ENCODE measurements around the gene SPNS3. TPM values are rescaled to one million over a fixed set of nuclear protein-coding genes. Genes with fewer than 3 reads are reported as not detected.

Gene SPNS3
- total and polyA plus RNA-seq, 4 donors: 0.16 to 2.3 (median 0.24) TPM

DNA sequence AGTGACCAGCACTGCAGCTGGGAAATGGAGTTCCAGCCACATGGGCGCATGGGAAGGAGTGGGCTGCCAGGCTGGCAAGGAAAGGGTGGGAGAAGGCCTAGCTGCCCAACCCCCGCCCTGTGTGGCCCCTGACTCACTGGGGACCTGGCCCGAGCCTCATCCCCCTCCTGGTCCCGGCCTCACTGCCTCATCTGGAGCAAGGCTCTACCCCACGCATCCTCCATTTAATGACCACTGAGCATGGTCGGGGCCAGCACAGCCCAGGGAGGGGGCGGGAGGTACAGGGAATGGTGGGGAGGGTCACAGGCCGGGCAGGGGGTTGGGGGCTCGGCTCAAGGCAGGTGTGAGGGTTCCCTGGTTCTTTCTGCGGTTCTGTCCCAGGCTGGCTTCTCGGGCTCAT is 81.0 kb downstream of the SPNS3 start (continued):
- no peak for TF ChIP-seq ZBTB33 (IDR thresholded peaks at IDR 0.05)
- no peak for TF ChIP-seq FOXA1 (IDR thresholded peaks at IDR 0.05)
- TF ChIP-seq CTCF (IDR thresholded peaks at IDR 0.05; ENCODE audit: low read depth, low read length, missing input control): no peak
- no peak for TF ChIP-seq NR2F2 (IDR thresholded peaks at IDR 0.05)
- no peak for TF ChIP-seq HNF4A (conservative IDR thresholded peaks at IDR 0.05)

GRCh38 chr17:4515501-4515900 is 81.8 kb downstream of the SPNS3 start:
- Histone ChIP-seq H3K27me3 (ENCODE audit: control insufficient read depth in 4 of 4, insufficient read depth in 4 of 4, low read length in 3 of 4) (no peaks in the 10 kb centered on the region), H3K9ac (ENCODE audit: low read depth in 1 of 2, low read length in 2 of 2) (no peak overlapping the region), H3K9me3 (ENCODE audit: control insufficient read depth in 4 of 4, low read length in 3 of 4) (no peaks in the 10 kb centered on the region), H3K4me3 (ENCODE audit: low read depth in 1 of 3, low read length in 3 of 3) (no peak overlapping the region), H3K4me1 (ENCODE audit: control insufficient read depth in 4 of 4, insufficient read depth in 4 of 4, low read length in 3 of 4) (peaks cover 0 to 2% (median 0%) of the 10 kb centered on the region in 4 donors), H3K36me3 (ENCODE audit: control insufficient read depth in 4 of 4, insufficient read depth in 3 of 4, low read depth in 1 of 4, low read length in 3 of 4) (no peaks in the 10 kb centered on the region), H3K27ac (ENCODE audit: low read depth in 1 of 2, low read length in 2 of 2) (no peak overlapping the region)
- DNase-seq (ENCODE audit: low spot score): no peak
- TF ChIP-seq ZBTB33 (IDR thresholded peaks at IDR 0.05) (no peak), TAF1 (conservative IDR thresholded peaks at IDR 0.05) (no peak), HNF4G (IDR thresholded peaks at IDR 0.05) (no peak), SP1 (IDR thresholded peaks at IDR 0.05) (no peak), RAD21 (IDR thresholded peaks at IDR 0.05) (no peak), YY1 (IDR thresholded peaks at IDR 0.05) (no peak), HNF4A (conservative IDR thresholded peaks at IDR 0.05) (no peak), FOXA1 (IDR thresholded peaks at IDR 0.05) (no peak), CTCF (IDR thresholded peaks at IDR 0.05; ENCODE audit: low read depth, low read length, missing input control) (no peak), JUND (IDR thresholded peaks at IDR 0.05) (no peak), NR2F2 (IDR thresholded peaks at IDR 0.05) (no peak), EGR1 (IDR thresholded peaks at IDR 0.05; ENCODE audit: low read depth in 2 of 2) (no peak), RXRA (IDR thresholded peaks at IDR 0.05) (no peak), FOXA2 (IDR thresholded peaks at IDR 0.05) (no peak), GABPA (IDR thresholded peaks at IDR 0.05 in 1 of 2, conservative IDR thresholded peaks at IDR 0.05 in 1 of 2) (no peak)
- 63% methylated on average over 5 of the region's 5 CpGs for WGBS

All from liver (tissue), 9 donors.